ENCODE data around the gene PPA1.
"Not testable (repeated sequence)": the region's sequence is repeated elsewhere in the genome, so short reads cannot be mapped to it uniquely, and the experiment has no call there.

Gene PPA1

DNA sequence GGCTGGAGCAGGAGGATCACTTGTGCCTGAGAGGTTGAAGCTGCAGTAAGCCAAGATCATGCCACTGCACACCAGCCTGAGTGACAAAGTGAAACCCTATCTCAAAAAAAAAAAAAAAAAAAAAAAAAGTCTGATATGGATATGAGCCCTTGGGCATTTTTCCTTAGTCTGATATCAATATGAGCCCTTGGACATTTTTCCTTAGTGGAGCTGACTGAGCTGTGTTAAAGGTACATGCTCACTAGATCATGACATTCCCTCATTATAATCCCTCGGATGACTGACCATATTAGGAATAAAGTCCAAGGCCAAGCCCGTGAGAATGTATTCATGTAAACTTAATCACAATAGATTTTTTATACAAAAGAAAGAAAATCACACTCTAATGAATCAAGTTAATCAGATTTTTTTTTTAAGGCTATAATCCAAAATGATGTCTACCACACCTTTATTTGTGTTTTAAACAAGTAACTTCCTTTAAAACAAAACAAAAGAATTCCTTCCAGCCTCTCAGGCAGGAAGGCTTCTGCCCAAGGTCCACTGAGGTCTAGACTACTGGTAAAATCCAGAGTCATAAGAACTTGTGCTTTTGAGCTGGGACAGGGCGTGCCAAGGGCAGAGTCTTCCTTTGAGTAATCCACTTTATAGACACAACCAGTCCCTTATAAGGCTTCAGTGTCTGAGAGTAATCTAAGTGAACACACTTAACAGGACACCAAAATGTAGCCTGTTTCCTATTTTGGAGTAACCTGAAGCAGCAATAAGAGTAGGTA is 5.5 kb downstream of the PPA1 start:
- TF ChIP-seq, protein P1, sequence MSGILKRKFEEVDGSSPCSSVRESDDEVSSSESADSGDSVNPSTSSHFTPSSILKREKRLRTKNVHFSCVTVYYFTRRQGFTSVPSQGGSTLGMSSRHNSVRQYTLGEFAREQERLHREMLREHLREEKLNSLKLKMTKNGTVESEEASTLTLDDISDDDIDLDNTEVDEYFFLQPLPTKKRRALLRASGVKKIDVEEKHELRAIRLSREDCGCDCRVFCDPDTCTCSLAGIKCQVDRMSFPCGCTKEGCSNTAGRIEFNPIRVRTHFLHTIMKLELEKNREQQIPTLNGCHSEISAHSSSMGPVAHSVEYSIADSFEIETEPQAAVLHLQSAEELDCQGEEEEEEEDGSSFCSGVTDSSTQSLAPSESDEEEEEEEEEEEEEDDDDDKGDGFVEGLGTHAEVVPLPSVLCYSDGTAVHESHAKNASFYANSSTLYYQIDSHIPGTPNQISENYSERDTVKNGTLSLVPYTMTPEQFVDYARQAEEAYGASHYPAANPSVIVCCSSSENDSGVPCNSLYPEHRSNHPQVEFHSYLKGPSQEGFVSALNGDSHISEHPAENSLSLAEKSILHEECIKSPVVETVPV (CRISPR knock-in tag; IDR thresholded peaks at IDR 0.05), result no peak
- TF ChIP-seq TCF4 (CRISPR knock-in tag; IDR thresholded peaks at IDR 0.05; ENCODE audit: borderline replicate concordance), result no peak
- TF ChIP-seq OSR1 (CRISPR knock-in tag; IDR thresholded peaks at IDR 0.05), result no peak
- TF ChIP-seq PPARA (CRISPR knock-in tag; IDR thresholded peaks at IDR 0.05; ENCODE audit: borderline replicate concordance), result no peak
- TF ChIP-seq, protein P2, sequence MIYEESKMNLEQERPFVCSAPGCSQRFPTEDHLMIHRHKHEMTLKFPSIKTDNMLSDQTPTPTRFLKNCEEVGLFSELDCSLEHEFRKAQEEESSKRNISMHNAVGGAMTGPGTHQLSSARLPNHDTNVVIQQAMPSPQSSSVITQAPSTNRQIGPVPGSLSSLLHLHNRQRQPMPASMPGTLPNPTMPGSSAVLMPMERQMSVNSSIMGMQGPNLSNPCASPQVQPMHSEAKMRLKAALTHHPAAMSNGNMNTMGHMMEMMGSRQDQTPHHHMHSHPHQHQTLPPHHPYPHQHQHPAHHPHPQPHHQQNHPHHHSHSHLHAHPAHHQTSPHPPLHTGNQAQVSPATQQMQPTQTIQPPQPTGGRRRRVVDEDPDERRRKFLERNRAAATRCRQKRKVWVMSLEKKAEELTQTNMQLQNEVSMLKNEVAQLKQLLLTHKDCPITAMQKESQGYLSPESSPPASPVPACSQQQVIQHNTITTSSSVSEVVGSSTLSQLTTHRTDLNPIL (CRISPR knock-in tag; IDR thresholded peaks at IDR 0.05; ENCODE audit: low read depth), result no peak
- TF ChIP-seq ZNF8 (CRISPR knock-in tag; IDR thresholded peaks at IDR 0.05), result no peak
- no peak for TF ChIP-seq RARB (CRISPR knock-in tag; IDR thresholded peaks at IDR 0.05)
- no peak for TF ChIP-seq ZFP3 (CRISPR knock-in tag; IDR thresholded peaks at IDR 0.05)
- TF ChIP-seq, protein P3, sequence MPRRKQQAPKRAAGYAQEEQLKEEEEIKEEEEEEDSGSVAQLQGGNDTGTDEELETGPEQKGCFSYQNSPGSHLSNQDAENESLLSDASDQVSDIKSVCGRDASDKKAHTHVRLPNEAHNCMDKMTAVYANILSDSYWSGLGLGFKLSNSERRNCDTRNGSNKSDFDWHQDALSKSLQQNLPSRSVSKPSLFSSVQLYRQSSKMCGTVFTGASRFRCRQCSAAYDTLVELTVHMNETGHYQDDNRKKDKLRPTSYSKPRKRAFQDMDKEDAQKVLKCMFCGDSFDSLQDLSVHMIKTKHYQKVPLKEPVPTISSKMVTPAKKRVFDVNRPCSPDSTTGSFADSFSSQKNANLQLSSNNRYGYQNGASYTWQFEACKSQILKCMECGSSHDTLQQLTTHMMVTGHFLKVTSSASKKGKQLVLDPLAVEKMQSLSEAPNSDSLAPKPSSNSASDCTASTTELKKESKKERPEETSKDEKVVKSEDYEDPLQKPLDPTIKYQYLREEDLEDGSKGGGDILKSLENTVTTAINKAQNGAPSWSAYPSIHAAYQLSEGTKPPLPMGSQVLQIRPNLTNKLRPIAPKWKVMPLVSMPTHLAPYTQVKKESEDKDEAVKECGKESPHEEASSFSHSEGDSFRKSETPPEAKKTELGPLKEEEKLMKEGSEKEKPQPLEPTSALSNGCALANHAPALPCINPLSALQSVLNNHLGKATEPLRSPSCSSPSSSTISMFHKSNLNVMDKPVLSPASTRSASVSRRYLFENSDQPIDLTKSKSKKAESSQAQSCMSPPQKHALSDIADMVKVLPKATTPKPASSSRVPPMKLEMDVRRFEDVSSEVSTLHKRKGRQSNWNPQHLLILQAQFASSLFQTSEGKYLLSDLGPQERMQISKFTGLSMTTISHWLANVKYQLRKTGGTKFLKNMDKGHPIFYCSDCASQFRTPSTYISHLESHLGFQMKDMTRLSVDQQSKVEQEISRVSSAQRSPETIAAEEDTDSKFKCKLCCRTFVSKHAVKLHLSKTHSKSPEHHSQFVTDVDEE (CRISPR knock-in tag; IDR thresholded peaks at IDR 0.05), result no peak
- no peak for TF ChIP-seq SNAI2 (CRISPR knock-in tag; IDR thresholded peaks at IDR 0.05)
- no peak for TF ChIP-seq BACH2 (CRISPR knock-in tag; IDR thresholded peaks at IDR 0.05; ENCODE audit: borderline replicate concordance)
- no peak for TF ChIP-seq ISL1 (CRISPR knock-in tag; IDR thresholded peaks at IDR 0.05)
- no peak for TF ChIP-seq ZC3H10 (CRISPR knock-in tag; IDR thresholded peaks at IDR 0.05)
- TF ChIP-seq TOX (CRISPR knock-in tag; IDR thresholded peaks at IDR 0.05; ENCODE audit: borderline replicate concordance), result no peak
- TF ChIP-seq ARNTL (CRISPR knock-in tag; IDR thresholded peaks at IDR 0.05; ENCODE audit: borderline replicate concordance, low read depth), result no peak
- ATAC-seq, result no peak

DNA sequence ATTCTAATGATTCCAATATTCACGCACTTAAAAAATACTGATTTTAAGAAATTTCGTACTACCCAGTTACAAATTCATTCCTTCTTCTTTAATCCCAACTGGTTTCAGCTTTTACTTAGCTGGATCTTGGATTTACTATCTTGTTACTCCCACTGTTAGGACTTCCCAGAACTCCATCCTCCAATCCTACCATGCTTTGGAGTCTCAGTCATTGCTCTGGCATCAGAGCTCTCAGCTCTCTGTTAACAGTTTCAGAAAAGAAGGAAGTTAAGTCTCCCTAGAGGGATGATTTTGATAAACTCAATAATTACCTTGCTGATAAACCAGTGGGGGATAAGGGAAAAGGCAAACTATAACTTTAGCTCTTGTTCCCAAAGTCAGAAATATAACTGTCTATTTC is 9.5 kb downstream of the PPA1 start:
- no peak for ATAC-seq
- TF ChIP-seq TOX (CRISPR knock-in tag; IDR thresholded peaks at IDR 0.05; ENCODE audit: borderline replicate concordance) (no peak), ISL1 (CRISPR knock-in tag; IDR thresholded peaks at IDR 0.05) (no peak), ZC3H10 (CRISPR knock-in tag; IDR thresholded peaks at IDR 0.05) (no peak), PPARA (CRISPR knock-in tag; IDR thresholded peaks at IDR 0.05; ENCODE audit: borderline replicate concordance) (no peak), ZNF565 (CRISPR knock-in tag; conservative IDR thresholded peaks at IDR 0.05; ENCODE audit: low read depth) (no peak), ARNTL (CRISPR knock-in tag; IDR thresholded peaks at IDR 0.05; ENCODE audit: borderline replicate concordance, low read depth) (no peak), ZFP3 (CRISPR knock-in tag; IDR thresholded peaks at IDR 0.05) (no peak), GLIS3 (CRISPR knock-in tag; IDR thresholded peaks at IDR 0.05) (no peak), TCF4 (CRISPR knock-in tag; IDR thresholded peaks at IDR 0.05; ENCODE audit: borderline replicate concordance) (no peak), ZNF8 (CRISPR knock-in tag; IDR thresholded peaks at IDR 0.05) (no peak), OSR1 (CRISPR knock-in tag; IDR thresholded peaks at IDR 0.05) (no peak), SNAI2 (CRISPR knock-in tag; IDR thresholded peaks at IDR 0.05) (no peak), ZNF70 (CRISPR knock-in tag; IDR thresholded peaks at IDR 0.05) (no peak)
- TF ChIP-seq, protein P1 (CRISPR knock-in tag; IDR thresholded peaks at IDR 0.05), result no peak
- TF ChIP-seq, protein P4, sequence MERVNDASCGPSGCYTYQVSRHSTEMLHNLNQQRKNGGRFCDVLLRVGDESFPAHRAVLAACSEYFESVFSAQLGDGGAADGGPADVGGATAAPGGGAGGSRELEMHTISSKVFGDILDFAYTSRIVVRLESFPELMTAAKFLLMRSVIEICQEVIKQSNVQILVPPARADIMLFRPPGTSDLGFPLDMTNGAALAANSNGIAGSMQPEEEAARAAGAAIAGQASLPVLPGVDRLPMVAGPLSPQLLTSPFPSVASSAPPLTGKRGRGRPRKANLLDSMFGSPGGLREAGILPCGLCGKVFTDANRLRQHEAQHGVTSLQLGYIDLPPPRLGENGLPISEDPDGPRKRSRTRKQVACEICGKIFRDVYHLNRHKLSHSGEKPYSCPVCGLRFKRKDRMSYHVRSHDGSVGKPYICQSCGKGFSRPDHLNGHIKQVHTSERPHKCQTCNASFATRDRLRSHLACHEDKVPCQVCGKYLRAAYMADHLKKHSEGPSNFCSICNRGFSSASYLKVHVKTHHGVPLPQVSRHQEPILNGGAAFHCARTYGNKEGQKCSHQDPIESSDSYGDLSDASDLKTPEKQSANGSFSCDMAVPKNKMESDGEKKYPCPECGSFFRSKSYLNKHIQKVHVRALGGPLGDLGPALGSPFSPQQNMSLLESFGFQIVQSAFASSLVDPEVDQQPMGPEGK (CRISPR knock-in tag; IDR thresholded peaks at IDR 0.05; ENCODE audit: borderline replicate concordance), result no peak
- TF ChIP-seq, protein P3 (CRISPR knock-in tag; IDR thresholded peaks at IDR 0.05), result no peak
- TF ChIP-seq, protein P2 (CRISPR knock-in tag; IDR thresholded peaks at IDR 0.05; ENCODE audit: low read depth), result no peak

DNA sequence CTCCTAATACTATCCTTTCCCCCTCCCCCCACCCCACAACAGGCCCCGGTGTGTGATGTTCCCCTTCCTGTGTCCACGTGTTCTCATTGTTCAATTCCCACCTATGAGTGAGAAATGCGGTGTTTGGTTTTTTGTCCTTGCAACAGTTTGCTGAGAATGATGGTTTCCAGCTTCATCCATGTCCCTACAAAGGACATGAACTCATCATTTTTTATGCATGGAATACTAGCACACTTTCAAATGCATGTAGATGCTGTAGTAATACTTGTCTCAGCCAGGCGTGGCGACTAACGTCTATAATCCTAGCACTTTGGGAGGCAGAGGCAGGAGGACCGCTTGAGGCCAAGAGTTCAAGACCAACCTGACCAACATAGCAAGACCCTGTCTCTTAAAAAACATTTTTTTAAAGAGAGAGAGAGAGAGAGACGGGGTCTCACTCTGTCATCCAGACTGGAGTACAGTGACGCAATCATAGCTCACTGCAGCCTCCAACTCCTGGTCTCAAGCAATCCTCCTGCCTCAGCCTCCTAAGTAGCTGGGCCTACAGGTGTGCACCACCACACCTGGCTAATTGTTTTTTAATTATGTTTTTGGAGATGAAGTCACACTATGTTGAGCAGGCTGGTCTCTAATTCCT is 10.3 kb downstream of the PPA1 start:
- ATAC-seq, result not testable (repeated sequence)

Measured in SK-N-SH treated with all-trans-retinoic acid at 6 μM for 48 hours (cell line).